Hepatic stellate cell (primary cell): ENCODE data around the gene PLA2G2D.

ENCODE experiments used
- DNase-seq: peaks from one replicate; pipeline ENCODE4 v3.0.0; 2011; ENCODE audit warnings: low spot score

Gene PLA2G2D

GRCh38 chr1:20119347-20119746 is at the start of gene PLA2G2D:
Gene PLA2G2D (minus strand): TSS chr1:20119536. CDS start chr1:20119498, 38 bp downstream.
- no peak for DNase-seq

- DNase-seq = no peak
These were observed 49.5 kb upstream of the PLA2G2D start for GRCh38 chr1:20168564-20169491.

- DNase-seq = no peak
These were observed 47.8 kb upstream of the PLA2G2D start for GRCh38 chr1:20167126-20167525.

- no peak for DNase-seq
These were observed 46.7 kb upstream of the PLA2G2D start for GRCh38 chr1:20166051-20166450.

GRCh38 chr1:20165522-20165951 is 46.2 kb upstream of the PLA2G2D start:
- no peak for DNase-seq

GRCh38 chr1:20164694-20165202 is 45.4 kb upstream of the PLA2G2D start:
- no peak for DNase-seq

- no peak for DNase-seq
These were observed 40.7 kb upstream of the PLA2G2D start for GRCh38 chr1:20160034-20160433.

GRCh38 chr1:20158358-20159070 is 39.2 kb upstream of the PLA2G2D start:
- no peak for DNase-seq

- DNase-seq = no peak
These were observed 35.0 kb upstream of the PLA2G2D start for GRCh38 chr1:20154301-20154831.

GRCh38 chr1:20153000-20153418 is 33.7 kb upstream of the PLA2G2D start:
- DNase-seq = no peak

- DNase-seq = no peak
These were observed 33.2 kb upstream of the PLA2G2D start for GRCh38 chr1:20152599-20152930.

GRCh38 chr1:20151906-20152598 is 32.7 kb upstream of the PLA2G2D start:
- DNase-seq = peak; percentile 93

- DNase-seq = no peak
These were observed 31.6 kb upstream of the PLA2G2D start for GRCh38 chr1:20150969-20151368.

GRCh38 chr1:20150326-20150705 is 31.0 kb upstream of the PLA2G2D start:
- DNase-seq = no peak

GRCh38 chr1:20149601-20150325 is 30.4 kb upstream of the PLA2G2D start:
- DNase-seq = no peak

- no peak for DNase-seq
These were observed 29.5 kb upstream of the PLA2G2D start for GRCh38 chr1:20148571-20149500.

- no peak for DNase-seq
These were observed 28.7 kb upstream of the PLA2G2D start for GRCh38 chr1:20147846-20148570.

GRCh38 chr1:20143734-20144565 is 24.6 kb upstream of the PLA2G2D start:
- no peak for DNase-seq

GRCh38 chr1:20143318-20143717 is 24.0 kb upstream of the PLA2G2D start:
- no peak for DNase-seq
